ENCODE data around the gene CISD1. TPM values are rescaled to one million over a fixed set of nuclear protein-coding genes. Genes with fewer than 3 reads are reported as not detected.

Gene CISD1
- total RNA-seq, 1 donor from 2014 or later = 41.4 TPM

DNA sequence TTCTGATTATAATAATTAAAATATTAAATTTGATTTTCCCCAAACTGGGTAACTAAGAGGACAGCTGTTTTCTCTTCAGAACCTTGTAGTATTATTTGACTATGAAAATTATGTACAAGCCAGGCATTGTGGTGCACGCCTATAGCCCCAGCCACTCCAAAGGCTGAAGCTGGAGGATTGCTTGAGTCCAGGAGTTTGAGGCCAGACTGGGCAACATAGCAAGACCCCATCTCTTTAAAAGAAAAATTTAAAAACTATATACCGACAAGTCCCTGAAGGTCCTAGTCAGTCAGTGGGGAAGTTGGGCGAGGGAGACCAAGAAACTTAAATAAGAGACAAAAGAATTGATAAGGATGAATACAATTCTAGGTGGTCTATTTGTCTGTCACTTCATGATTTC, 38.7 kb downstream of the CISD1 start:
- H3K4me1 Mint-ChIP-seq (ENCODE audit: unreplicated experiment) = peaks cover 5% of the 10 kb centered on the region
- H3K4me3 Mint-ChIP-seq = no peak overlapping the region
- TF ChIP-seq, protein P1, sequence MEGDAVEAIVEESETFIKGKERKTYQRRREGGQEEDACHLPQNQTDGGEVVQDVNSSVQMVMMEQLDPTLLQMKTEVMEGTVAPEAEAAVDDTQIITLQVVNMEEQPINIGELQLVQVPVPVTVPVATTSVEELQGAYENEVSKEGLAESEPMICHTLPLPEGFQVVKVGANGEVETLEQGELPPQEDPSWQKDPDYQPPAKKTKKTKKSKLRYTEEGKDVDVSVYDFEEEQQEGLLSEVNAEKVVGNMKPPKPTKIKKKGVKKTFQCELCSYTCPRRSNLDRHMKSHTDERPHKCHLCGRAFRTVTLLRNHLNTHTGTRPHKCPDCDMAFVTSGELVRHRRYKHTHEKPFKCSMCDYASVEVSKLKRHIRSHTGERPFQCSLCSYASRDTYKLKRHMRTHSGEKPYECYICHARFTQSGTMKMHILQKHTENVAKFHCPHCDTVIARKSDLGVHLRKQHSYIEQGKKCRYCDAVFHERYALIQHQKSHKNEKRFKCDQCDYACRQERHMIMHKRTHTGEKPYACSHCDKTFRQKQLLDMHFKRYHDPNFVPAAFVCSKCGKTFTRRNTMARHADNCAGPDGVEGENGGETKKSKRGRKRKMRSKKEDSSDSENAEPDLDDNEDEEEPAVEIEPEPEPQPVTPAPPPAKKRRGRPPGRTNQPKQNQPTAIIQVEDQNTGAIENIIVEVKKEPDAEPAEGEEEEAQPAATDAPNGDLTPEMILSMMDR (conservative IDR thresholded peaks at IDR 0.05) = no peak
- H3K27ac Mint-ChIP-seq = no peak overlapping the region
- DNase-seq (ENCODE audit: extremely low spot score, unreplicated experiment) = no peak
- H3K36me3 Mint-ChIP-seq = no peaks in the 10 kb centered on the region
- no peaks in the 10 kb centered on the region for H3K9me3 Mint-ChIP-seq
- no peaks in the 10 kb centered on the region for H3K27me3 Mint-ChIP-seq

DNA sequence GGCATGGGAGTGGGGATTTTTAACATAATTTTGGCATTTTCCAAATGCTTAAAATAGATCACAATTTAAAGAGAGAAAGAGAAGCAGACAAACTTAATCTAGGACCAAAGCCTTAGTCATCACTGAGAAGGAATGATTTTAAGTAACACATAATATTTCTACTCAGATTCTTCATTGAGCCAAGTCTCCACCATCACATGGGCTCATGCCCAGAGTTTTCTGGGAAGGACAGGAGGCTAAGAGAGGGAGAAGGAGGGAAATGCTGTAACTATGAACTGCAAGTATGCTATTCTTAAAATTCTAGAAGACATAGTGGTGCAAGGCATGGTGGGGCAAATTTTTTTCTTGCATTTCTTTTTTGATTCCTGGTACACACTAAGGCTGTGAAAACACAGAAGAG, 42.1 kb downstream of the CISD1 start:
- Mint-ChIP-seq H3K4me3 (no peak overlapping the region), H3K27ac (no peak overlapping the region), H3K4me1 (ENCODE audit: unreplicated experiment) (peaks cover 1% of the 10 kb centered on the region), H3K9me3 (no peaks in the 10 kb centered on the region), H3K36me3 (no peaks in the 10 kb centered on the region), H3K27me3 (no peaks in the 10 kb centered on the region)
- TF ChIP-seq, protein P1 (conservative IDR thresholded peaks at IDR 0.05) = no peak
- DNase-seq (ENCODE audit: extremely low spot score, unreplicated experiment) = no peak

DNA sequence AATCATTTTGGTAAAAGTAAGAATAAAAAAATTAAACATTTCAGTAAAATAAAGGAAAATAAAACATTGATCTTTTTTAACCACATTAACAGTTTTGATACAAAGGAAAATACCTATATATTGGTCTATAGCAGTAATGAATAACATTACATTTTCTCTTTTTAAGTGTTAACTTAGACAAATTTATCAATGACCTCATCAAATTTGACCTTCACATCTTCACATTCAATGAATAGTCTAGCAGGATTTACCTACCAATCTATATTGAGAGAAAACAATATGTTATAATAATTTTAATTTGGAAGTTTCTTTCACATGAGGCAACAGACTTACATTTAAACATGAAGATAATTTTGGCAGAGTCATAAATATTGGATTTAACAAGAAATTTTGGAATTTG, 47.9 kb downstream of the CISD1 start:
- no peaks in the 10 kb centered on the region for H3K27me3 Mint-ChIP-seq
- no peaks in the 10 kb centered on the region for H3K9me3 Mint-ChIP-seq
- H3K36me3 Mint-ChIP-seq = no peaks in the 10 kb centered on the region
- H3K4me3 Mint-ChIP-seq = no peak overlapping the region
- H3K4me1 Mint-ChIP-seq (ENCODE audit: unreplicated experiment) = no peaks in the 10 kb centered on the region
- no peak overlapping the region for H3K27ac Mint-ChIP-seq
- TF ChIP-seq, protein P1 (conservative IDR thresholded peaks at IDR 0.05) = no peak
- no peak for DNase-seq (ENCODE audit: extremely low spot score, unreplicated experiment)

DNA sequence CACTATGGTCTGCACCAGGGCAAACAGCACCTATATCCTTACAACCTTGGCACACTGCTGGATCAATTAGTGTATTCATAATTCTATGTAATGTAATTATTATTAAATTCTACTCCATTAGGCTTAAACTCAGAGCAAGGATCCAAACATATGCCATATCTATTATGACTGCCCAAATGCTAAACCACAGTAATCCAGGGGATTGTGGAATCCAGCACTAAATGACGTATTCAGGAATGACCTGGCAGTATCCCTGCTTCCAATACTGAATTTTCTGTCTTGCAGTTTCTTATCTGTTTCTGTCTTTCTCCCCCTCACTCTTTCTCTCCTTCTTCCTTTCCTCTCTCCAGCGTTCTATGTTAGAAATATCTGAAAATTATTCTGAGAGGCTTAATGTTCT, 49.4 kb downstream of the CISD1 start:
- TF ChIP-seq, protein P1 (conservative IDR thresholded peaks at IDR 0.05) = no peak
- Mint-ChIP-seq H3K4me1 (ENCODE audit: unreplicated experiment) (peaks cover 6% of the 10 kb centered on the region), H3K27ac (no peak overlapping the region), H3K9me3 (no peaks in the 10 kb centered on the region), H3K27me3 (no peaks in the 10 kb centered on the region), H3K4me3 (no peak overlapping the region), H3K36me3 (no peaks in the 10 kb centered on the region)
- DNase-seq (ENCODE audit: extremely low spot score, unreplicated experiment) = no peak

DNA sequence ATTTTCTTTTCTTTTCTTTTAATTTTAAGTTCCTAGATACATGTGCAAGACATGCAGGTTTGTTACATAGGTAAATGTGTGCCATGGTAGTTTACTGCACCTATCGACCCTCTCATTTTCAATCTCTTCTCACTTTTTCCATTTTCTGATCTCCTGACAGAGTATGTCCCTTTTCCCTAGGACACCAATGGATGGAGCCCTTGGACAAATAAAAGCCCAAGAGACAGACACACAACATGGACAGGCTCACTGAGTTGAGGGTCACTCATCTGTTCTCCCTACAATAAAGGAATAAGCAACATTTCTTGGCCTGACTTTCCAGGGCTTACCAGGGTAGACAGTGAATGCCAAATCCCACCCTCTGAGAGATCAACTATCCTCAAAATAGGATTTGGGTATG, 50.6 kb downstream of the CISD1 start:
- Mint-ChIP-seq H3K27me3 (no peaks in the 10 kb centered on the region), H3K27ac (no peak overlapping the region), H3K4me1 (ENCODE audit: unreplicated experiment) (peaks cover 6% of the 10 kb centered on the region), H3K9me3 (no peaks in the 10 kb centered on the region), H3K36me3 (no peaks in the 10 kb centered on the region), H3K4me3 (no peak overlapping the region)
- no peak for DNase-seq (ENCODE audit: extremely low spot score, unreplicated experiment)
- TF ChIP-seq, protein P1 (conservative IDR thresholded peaks at IDR 0.05) = no peak
